Body of pancreas (tissue), 4 donors: ENCODE measurements around the gene UCHL3. TPM values are rescaled to one million over a fixed set of nuclear protein-coding genes. Genes with fewer than 3 reads are reported as not detected.
A peak's percentile ranks its signal among the peaks of the same experiment; 100 is the strongest.

ENCODE experiments used
- ATAC-seq: fragments of 150-250 bp; one replicate; pipeline ENCODE4 v1.9.1; 2016
- DNase-seq, 4 donors: peaks; one replicate each; pipeline ENCODE4 v3.0.0-alpha.2; 2019
- H3K27ac ChIP-seq, 4 donors: fragments of 200-600 bp; sonication (generic); 1 replicate in 3 of 4; 2 replicates in 1 of 4; pipeline versions ENCODE4 v1.5.1 to v1.6.1; 2016 to 2019; ENCODE audit warnings: mild to moderate bottlenecking in 1 of 4, mixed read lengths in 1 of 4, moderate library complexity in 1 of 4
- H3K27me3 ChIP-seq, 2 donors: fragments of 200-600 bp; sonication (generic); one replicate each; pipeline ENCODE4 v1.6.0; 2016; ENCODE audit warnings: mild to moderate bottlenecking in 1 of 2
- H3K36me3 ChIP-seq, 2 donors: fragments of 200-600 bp; sonication (generic); replicated peaks in 1 of 2; 2 replicates each; pipeline ENCODE4 v1.5.1; 2016; ENCODE audit warnings: low read depth in 2 of 2; ENCODE audit not compliant: insufficient read depth in 1 of 2
- H3K4me1 ChIP-seq: fragments of 200-600 bp; sonication (generic); one replicate; pipeline ENCODE4 v1.6.0; 2016
- H3K4me3 ChIP-seq, 2 donors: fragments of 200-600 bp; sonication (generic); 1 replicate in 1 of 2; 2 replicates in 1 of 2; pipeline ENCODE4 v1.5.1; 2016 to 2019
- H3K9me3 ChIP-seq, 3 donors: fragments of 200-600 bp; sonication (generic); 1 replicate in 2 of 3; 2 replicates in 1 of 3; pipeline ENCODE4 v1.5.1; 2016
- POLR2A ChIP-seq, 3 donors: fragments of 450-650 bp; IDR thresholded peaks; one replicate each; pipeline ENCODE4 v1.6.1; 2016; ENCODE audit warnings: antibody characterized with exemption in 3 of 3, mild to moderate bottlenecking in 2 of 3
- WGBS, 2 donors: methylation state at CpG; one replicate each; pipeline ENCODE4 v1.1.5; 2017; 5-methylcytosine and 5-hydroxymethylcytosine counted together
- intact Hi-C: fragments of 100-400 bp; cut with DNase I; formaldehyde crosslinking; loops from one replicate; pipeline ENCODE4 v1.15.1; 2023
- total RNA-seq, 2 donors: library from RNA; depleted of rRNA; stranded (reverse); fragments of >200 nt; gene quantifications; one replicate each; pipeline ENCODE4 v1.1.0, GENCODE V29; 2016
- TF ChIP-seq, protein P1 (sequence below), 7 experiments: fragments of 450-650 bp in 4 of 7; fragments of 200-600 bp in 3 of 7; sonication (generic) in 3 of 7; IDR thresholded peaks; one replicate each; pipeline ENCODE4 v1.5.1; 2016 to 2019; ENCODE audit warnings: antibody characterized with exemption in 7 of 7

The UCHL3 gene
- 10 to 100 TPM in 1 of 2 donors, 1 to 10 TPM in 1; 2.0 to 20.5 TPM for total RNA-seq

DNA sequence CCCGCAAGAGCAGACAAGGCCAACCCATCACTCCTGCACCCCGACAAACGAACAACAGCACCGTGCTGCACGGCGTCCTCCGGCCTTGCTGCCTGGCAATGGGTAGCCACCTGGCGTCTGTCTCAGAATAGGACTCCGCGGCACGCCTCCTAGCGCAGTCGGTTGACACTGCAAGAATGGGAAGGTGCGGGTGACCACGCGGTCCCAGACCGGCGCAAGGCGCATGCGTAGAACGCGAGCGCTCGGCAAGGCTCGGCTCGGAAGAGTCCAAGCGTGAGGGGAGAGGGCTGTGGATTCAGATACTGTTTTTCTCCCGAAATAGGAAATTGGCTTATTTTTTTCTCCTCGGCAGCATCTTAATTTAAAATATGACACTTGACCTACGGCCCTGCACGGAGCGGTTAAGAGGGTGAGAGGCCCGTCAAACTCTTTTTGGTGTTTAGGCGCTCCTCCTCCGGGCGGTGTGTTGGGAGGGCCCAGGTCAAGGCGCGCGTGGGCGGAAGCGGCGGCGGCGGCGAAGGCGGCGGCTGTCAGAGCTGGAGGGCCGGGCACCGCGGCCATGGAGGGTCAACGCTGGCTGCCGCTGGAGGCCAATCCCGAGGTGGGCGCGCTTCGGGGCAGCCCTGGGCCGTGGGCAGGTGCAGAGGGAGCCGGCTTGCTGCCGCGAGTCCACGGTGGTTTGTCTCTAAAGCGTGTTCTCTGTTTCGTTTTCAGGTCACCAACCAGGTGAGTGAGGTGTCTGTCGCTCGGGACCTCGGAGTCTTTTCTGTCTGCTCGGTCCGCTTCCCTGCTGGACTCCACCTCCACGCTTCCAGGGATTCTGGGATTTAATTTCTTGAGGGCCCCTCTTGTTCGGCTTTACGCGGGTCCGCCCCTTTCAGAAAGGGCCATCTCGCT is at the start of gene UCHL3:
Gene UCHL3 (plus strand): TSS at position 530 of the 897 bp plus-strand sequence. CDS start 30 bp downstream, at position 560.
- intact Hi-C loops: no loop called here
- TF ChIP-seq POLR2A (IDR thresholded peaks at IDR 0.05): peak; percentile 48 to 78 (median 76)
- TF ChIP-seq, protein P1, sequence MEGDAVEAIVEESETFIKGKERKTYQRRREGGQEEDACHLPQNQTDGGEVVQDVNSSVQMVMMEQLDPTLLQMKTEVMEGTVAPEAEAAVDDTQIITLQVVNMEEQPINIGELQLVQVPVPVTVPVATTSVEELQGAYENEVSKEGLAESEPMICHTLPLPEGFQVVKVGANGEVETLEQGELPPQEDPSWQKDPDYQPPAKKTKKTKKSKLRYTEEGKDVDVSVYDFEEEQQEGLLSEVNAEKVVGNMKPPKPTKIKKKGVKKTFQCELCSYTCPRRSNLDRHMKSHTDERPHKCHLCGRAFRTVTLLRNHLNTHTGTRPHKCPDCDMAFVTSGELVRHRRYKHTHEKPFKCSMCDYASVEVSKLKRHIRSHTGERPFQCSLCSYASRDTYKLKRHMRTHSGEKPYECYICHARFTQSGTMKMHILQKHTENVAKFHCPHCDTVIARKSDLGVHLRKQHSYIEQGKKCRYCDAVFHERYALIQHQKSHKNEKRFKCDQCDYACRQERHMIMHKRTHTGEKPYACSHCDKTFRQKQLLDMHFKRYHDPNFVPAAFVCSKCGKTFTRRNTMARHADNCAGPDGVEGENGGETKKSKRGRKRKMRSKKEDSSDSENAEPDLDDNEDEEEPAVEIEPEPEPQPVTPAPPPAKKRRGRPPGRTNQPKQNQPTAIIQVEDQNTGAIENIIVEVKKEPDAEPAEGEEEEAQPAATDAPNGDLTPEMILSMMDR (IDR thresholded peaks at IDR 0.05): peak; percentile 71 to 99 (median 98)
- ATAC-seq (peak; percentile 99), DNase-seq (peak; percentile 97 to 98 (median 98))
- 0% methylated on average over 21 to 72 of the region's 74 CpGs for WGBS, 2 donors
- no peaks in the 10 kb centered on the region for H3K27me3 ChIP-seq
- no peaks in the 10 kb centered on the region for H3K9me3 ChIP-seq
- H3K4me1 ChIP-seq: peaks cover 16% of the 10 kb centered on the region
- peak within 1 kb of the TSS; percentile 60 to 76 for H3K4me3 ChIP-seq
- H3K27ac ChIP-seq: peak within 1 kb of the TSS; percentile 77 to 91 (median 85)
- H3K36me3 ChIP-seq: peaks cover 0 to 2% of the 10 kb centered on the region in 2 donors

DNA sequence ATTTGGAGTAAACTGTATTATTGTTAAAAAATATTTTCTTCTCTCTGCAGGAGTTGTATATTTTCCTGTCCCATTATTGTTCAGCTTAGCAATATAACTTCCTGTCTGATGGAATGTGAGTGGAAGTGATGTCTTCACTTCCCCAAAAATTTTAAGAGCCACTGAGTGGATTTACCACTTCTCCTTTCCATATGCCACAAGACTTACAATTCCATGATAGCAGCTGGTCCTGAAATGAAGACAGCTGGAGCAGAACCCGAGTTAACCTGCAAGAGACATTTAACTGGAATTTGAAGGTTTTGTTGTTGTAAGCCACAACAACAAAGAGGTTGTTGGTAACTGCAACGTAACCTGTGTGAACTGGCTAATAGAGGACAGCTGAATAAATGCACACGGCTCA is 44.3 kb upstream of the UCHL3 start:
- Histone ChIP-seq H3K4me1 (no peaks in the 10 kb centered on the region), H3K27ac (no peak overlapping the region), H3K27me3 (no peaks in the 10 kb centered on the region), H3K4me3 (no peak overlapping the region), H3K36me3 (no peaks in the 10 kb centered on the region), H3K9me3 (no peaks in the 10 kb centered on the region)
- ATAC-seq (no peak), DNase-seq (no peak)
- WGBS, 2 donors: 31 to 41% methylated on average over 3 of the region's 3 CpGs
- intact Hi-C loops: no loop called here
- TF ChIP-seq, protein P1 (IDR thresholded peaks at IDR 0.05): no peak
- no peak for TF ChIP-seq POLR2A (IDR thresholded peaks at IDR 0.05)

DNA sequence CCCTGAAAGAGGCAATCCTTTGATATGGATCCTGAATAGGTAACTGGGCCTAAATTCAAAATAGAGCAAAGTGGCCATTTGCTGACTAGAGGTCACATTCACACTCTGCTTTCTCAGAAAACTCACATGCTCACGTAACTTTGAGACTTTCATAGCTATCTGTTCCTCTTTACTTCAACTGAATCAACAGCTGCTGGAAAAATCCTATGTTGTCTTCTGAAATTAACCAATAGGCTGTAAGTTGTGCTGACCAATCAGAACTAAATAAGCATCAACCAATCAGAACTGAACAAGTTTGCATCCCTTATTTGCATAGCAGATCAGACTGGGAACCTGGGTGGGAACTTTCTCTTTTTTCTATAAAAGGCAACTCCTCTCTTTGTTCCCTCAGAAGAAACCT is 43.6 kb upstream of the UCHL3 start:
- DNase-seq (no peak), ATAC-seq (no peak)
- H3K9me3 ChIP-seq: no peaks in the 10 kb centered on the region
- H3K4me1 ChIP-seq: no peaks in the 10 kb centered on the region
- WGBS, 2 donors: 64 to 93% methylated on average over 1 of the region's 1 CpG
- TF ChIP-seq, protein P1 (IDR thresholded peaks at IDR 0.05): no peak
- TF ChIP-seq POLR2A (IDR thresholded peaks at IDR 0.05): no peak
- no peaks in the 10 kb centered on the region for H3K27me3 ChIP-seq
- no peak overlapping the region for H3K4me3 ChIP-seq
- intact Hi-C loops: no loop called here
- no peak overlapping the region for H3K27ac ChIP-seq
- no peaks in the 10 kb centered on the region for H3K36me3 ChIP-seq

DNA sequence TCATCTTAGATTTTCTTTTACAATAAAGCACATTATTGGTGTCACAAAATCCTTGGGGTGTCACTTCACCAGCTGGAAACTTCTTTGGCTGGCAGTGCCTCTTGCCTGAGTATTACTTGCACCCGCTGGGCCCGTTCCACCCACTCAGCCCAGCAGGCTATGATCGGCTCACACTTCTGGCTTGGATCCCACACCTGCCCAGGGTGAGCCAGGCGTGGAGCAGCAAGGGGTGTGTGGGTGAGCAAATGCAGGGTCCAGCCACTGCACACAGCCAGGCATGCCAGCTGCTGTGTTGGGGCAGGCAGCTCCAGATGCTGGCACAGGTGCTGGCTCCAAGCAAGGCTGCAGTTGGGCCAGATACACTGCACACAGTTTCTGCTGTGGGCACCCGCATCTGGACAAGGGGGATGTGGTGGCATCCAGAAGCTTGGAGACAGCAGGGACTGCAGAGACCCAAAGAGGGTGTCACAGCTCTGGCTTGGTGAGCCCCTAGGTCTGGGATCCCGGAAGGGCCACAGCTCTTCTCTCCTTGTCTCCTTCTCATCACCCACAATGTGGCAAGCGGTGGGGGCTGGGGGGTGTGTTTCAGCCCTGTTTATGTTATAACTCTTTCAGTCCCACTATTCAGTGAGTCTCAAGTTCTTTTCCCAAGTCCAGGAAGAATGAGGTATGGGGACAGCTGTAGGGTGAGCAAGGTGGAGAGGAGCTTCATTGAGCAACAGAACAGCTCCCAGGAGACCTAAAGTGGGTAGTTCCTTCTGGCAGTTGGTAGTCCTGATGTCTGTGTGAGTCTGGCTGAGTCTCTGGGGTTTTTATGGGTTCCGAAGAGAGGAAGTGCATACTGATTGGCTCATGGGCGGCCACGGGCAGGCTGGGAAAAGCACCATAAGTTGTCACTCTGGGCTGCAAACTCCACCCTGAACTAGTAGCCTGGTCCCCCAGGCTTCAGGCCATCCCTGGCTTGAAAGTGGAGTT is 42.3 kb upstream of the UCHL3 start:
- DNase-seq (no peak), ATAC-seq (no peak)
- no peaks in the 10 kb centered on the region for H3K27me3 ChIP-seq
- no peaks in the 10 kb centered on the region for H3K36me3 ChIP-seq
- no peaks in the 10 kb centered on the region for H3K4me1 ChIP-seq
- intact Hi-C loops: no loop called here
- no peak overlapping the region for H3K4me3 ChIP-seq
- no peaks in the 10 kb centered on the region for H3K9me3 ChIP-seq
- TF ChIP-seq POLR2A (IDR thresholded peaks at IDR 0.05): no peak
- WGBS, 2 donors: 84 to 89% methylated on average over 7 to 10 of the region's 10 CpGs
- H3K27ac ChIP-seq: no peak overlapping the region
